SK-N-SH (cell line): ENCODE measurements around the gene TRMT1. TPM values are rescaled to one million over a fixed set of nuclear protein-coding genes. Genes with fewer than 3 reads are reported as not detected.
A peak's percentile ranks its signal among the peaks of the same experiment; 100 is the strongest.

Experiments used
- CTCF ChIA-PET: fragments of 300-600, 350-600 bp; formaldehyde crosslinking; extraction: SDS; loops from one replicate; lab custom pipeline; 2021; lab: Yijun Ruan, JAX
- POLR2A ChIA-PET: fragments of 350-600 bp; sonication (Branson Sonifier 250); formaldehyde crosslinking; extraction: SDS; loops from one replicate; lab custom pipeline; 2020; ENCODE audit warnings: antibody characterized with exemption, inconsistent platforms; lab: Yijun Ruan, JAX
- DNase-seq: peaks from one replicate; pipeline ENCODE4 v3.0.0; 2012
- H2AFZ ChIP-seq: fragments of 200-600 bp; sonication (generic); 2 replicates; pipeline ENCODE4 v1.8.1; 2016; ENCODE audit warnings: antibody characterized with exemption, mild to moderate bottlenecking, low read depth
- H3F3A ChIP-seq: fragments of 200-600 bp; sonication (generic); replicated peaks from 2 replicates; pipeline ENCODE3; 2016; ENCODE audit warnings: antibody characterized with exemption, mild to moderate bottlenecking; ENCODE audit not compliant: insufficient read depth
- H3K27ac ChIP-seq, 2 experiments: fragments of 200-500 bp in 1 of 2; fragments of 200-600 bp in 1 of 2; sonication (Bioruptor generic) in 1 of 2; sonication (generic), shearing (Covaris generic) in 1 of 2; 2 replicates each; pipeline versions ENCODE4 v1.5.1 to v1.6.1; 2014 to 2016; ENCODE audit warnings: low read depth in 2 of 2, inconsistent platforms in 1 of 2, low read length in 1 of 2, mild to moderate bottlenecking in 1 of 2, mixed read lengths in 1 of 2
- H3K27me3 ChIP-seq: fragments of 200-600 bp; sonication (generic), shearing (Covaris generic); 2 replicates; pipeline ENCODE4 v1.6.1; 2016; ENCODE audit warnings: mixed run types; ENCODE audit not compliant: insufficient read depth
- H3K36me3 ChIP-seq, 2 experiments: fragments of 200-500 bp in 1 of 2; fragments of 200-600 bp in 1 of 2; sonication (Bioruptor generic) in 1 of 2; sonication (generic) in 1 of 2; replicated peaks in 1 of 2; 2 replicates each; pipeline versions ENCODE3 to v1.5.1; 2014 to 2016; ENCODE audit warnings: low read length in 1 of 2, mild to moderate bottlenecking in 1 of 2; ENCODE audit not compliant: insufficient read depth in 2 of 2, control insufficient read depth in 1 of 2
- H3K4me1 ChIP-seq, 2 experiments: fragments of 200-500 bp in 1 of 2; fragments of 200-600 bp in 1 of 2; sonication (Bioruptor generic) in 1 of 2; sonication (generic), shearing (Covaris generic) in 1 of 2; 2 replicates each; pipeline versions ENCODE4 v1.5.1 to v1.6.1; 2014 to 2016; ENCODE audit warnings: low read depth in 1 of 2, low read length in 1 of 2, mixed run types in 1 of 2; ENCODE audit not compliant: insufficient read depth in 2 of 2, control insufficient read depth in 1 of 2
- H3K4me2 ChIP-seq: fragments of 200-600 bp; sonication (generic), shearing (Covaris generic); 2 replicates; pipeline ENCODE4 v1.6.1; 2017; ENCODE audit warnings: mixed run types
- H3K4me3 ChIP-seq, 2 experiments: fragments of 200-500 bp in 1 of 2; fragments of 200-600 bp in 1 of 2; sonication (Bioruptor generic) in 1 of 2; sonication (generic), shearing (Covaris generic) in 1 of 2; 2 replicates each; pipeline versions ENCODE4 v1.5.1 to v1.8.1; 2014 to 2016; ENCODE audit warnings: low read depth in 2 of 2, inconsistent platforms in 1 of 2, low read length in 1 of 2, mild to moderate bottlenecking in 1 of 2, mixed read lengths in 1 of 2, moderate library complexity in 1 of 2
- H3K79me2 ChIP-seq: fragments of 200-600 bp; sonication (generic); 2 replicates; pipeline ENCODE4 v1.8.1; 2017; ENCODE audit warnings: mild to moderate bottlenecking; ENCODE audit not compliant: insufficient read depth
- H3K9ac ChIP-seq: fragments of 200-600 bp; sonication (generic); 2 replicates; pipeline ENCODE4 v1.6.1; 2017; ENCODE audit warnings: mixed run types
- H3K9me2 ChIP-seq: fragments of 200-600 bp; sonication (generic); 2 replicates; pipeline ENCODE4 v1.6.1; 2017; ENCODE audit warnings: mixed run types
- H3K9me3 ChIP-seq: fragments of 200-600 bp; sonication (generic); 2 replicates; pipeline ENCODE4 v1.6.1; 2017; ENCODE audit warnings: mixed run types, mild to moderate bottlenecking, moderate library complexity
- H4K20me1 ChIP-seq: fragments of 200-600 bp; sonication (generic); 2 replicates; pipeline ENCODE4 v1.6.1; 2017; ENCODE audit warnings: mild to moderate bottlenecking, mixed run types; ENCODE audit not compliant: insufficient read depth
- CTCF ChIP-seq: fragments of 200-600 bp; sonication (generic); IDR thresholded peaks from 2 replicates; pipeline ENCODE4 v1.6.1; 2017; ENCODE audit warnings: antibody characterized with exemption, mild to moderate bottlenecking, moderate library complexity
- FOXM1 ChIP-seq: IDR thresholded peaks from 2 replicates; pipeline ENCODE4 v1.4.0; 2012; ENCODE audit warnings: low read depth, mild to moderate bottlenecking
- GABPA ChIP-seq: IDR thresholded peaks from 2 replicates; pipeline ENCODE4 v1.4.0; 2012; ENCODE audit warnings: low read depth, mild to moderate bottlenecking
- JUND ChIP-seq: IDR thresholded peaks from 2 replicates; pipeline ENCODE4 v1.4.0; 2012
- MAX ChIP-seq: IDR thresholded peaks from 2 replicates; pipeline ENCODE4 v1.4.0; 2012; ENCODE audit warnings: low read depth
- MEF2A ChIP-seq: IDR thresholded peaks from 2 replicates; pipeline ENCODE4 v1.4.0; 2012; ENCODE audit warnings: low read depth, borderline replicate concordance
- MXI1 ChIP-seq: IDR thresholded peaks from 2 replicates; pipeline ENCODE4 v1.6.1; 2012; ENCODE audit warnings: mild to moderate bottlenecking, low read depth, low read length, improper control_type of control experiment
- NFIC ChIP-seq: IDR thresholded peaks from 2 replicates; pipeline ENCODE4 v1.4.0; 2012; ENCODE audit warnings: borderline replicate concordance
- NRF1 ChIP-seq: IDR thresholded peaks from 2 replicates; pipeline ENCODE4 v1.6.1; 2012; ENCODE audit warnings: low read depth, mild to moderate bottlenecking, low read length
- PBX3 ChIP-seq: IDR thresholded peaks from 2 replicates; pipeline ENCODE4; 2012
- POLR2AphosphoS5 ChIP-seq: IDR thresholded peaks from 2 replicates; pipeline ENCODE4 v1.6.1; 2012; ENCODE audit warnings: low read depth, low read length
- RCOR1 ChIP-seq: fragments of 150-350 bp; IDR thresholded peaks from 2 replicates; pipeline ENCODE4 v1.6.1; 2017; ENCODE audit warnings: antibody characterized with exemption, low read length
- RXRA ChIP-seq: IDR thresholded peaks from 2 replicates; pipeline ENCODE4 v1.4.0; 2012; ENCODE audit warnings: low read depth, mild to moderate bottlenecking, borderline replicate concordance
- TCF12 ChIP-seq: IDR thresholded peaks from 2 replicates; pipeline ENCODE4 v1.4.0; 2012
- TEAD4 ChIP-seq: IDR thresholded peaks from 2 replicates; pipeline ENCODE4 v1.4.0; 2012; ENCODE audit warnings: mild to moderate bottlenecking, borderline replicate concordance; ENCODE audit not compliant: insufficient read depth
- ZBTB33 ChIP-seq: IDR thresholded peaks from 2 replicates; pipeline ENCODE4 v1.4.0; 2012; ENCODE audit warnings: low read depth, borderline replicate concordance
- WGBS: methylation state at CpG from one replicate; pipeline ENCODE4 v1.1.6; 2017; ENCODE audit warnings: low lambda C conversion rate; 5-methylcytosine and 5-hydroxymethylcytosine counted together
- polyA plus RNA-seq, 3 experiments: library from polyadenylated mRNA; depleted of rRNA; stranded (reverse); fragments of >200 nt; gene quantifications; 2 replicates each; pipeline ENCODE4 v1.2.3, GENCODE V29; 2012

TRMT1 gene
- polyA plus RNA-seq, 1 of the 3 experiments (the other 2 are of a cell fraction), result 64.9 TPM

GRCh38 chr19:13090511-13091231 lies 25.9 kb downstream of the TRMT1 start:
- Histone ChIP-seq H4K20me1 (no peaks in the 10 kb centered on the region), H3K9me3 (no peaks in the 10 kb centered on the region), H3K79me2 (no peaks in the 10 kb centered on the region), H3K9me2 (no peaks in the 10 kb centered on the region), H3K4me2 (no peak overlapping the region; the same call in 1 of the 2 replicates), H3F3A (no peaks in the 10 kb centered on the region), H3K27ac (peak overlapping the region; percentile 79 to 99), H3K9ac (peak overlapping the region; percentile 43; the same call in 1 of the 2 replicates), H3K36me3 (peaks cover 0 to 17% of the 10 kb centered on the region in 2 experiments), H3K4me1 (peaks cover 19 to 68% of the 10 kb centered on the region in 2 experiments), H2AFZ (no peak overlapping the region), H3K4me3 (no peak overlapping the region), H3K27me3 (no peaks in the 10 kb centered on the region)
- WGBS, result 80% methylated on average over 1 of the region's 10 CpGs
- TF ChIP-seq NFIC (no peak), PBX3 (no peak), RCOR1 (no peak), ZBTB33 (no peak), TCF12 (no peak), MXI1 (no peak), CTCF (no peak)
- CTCF ChIA-PET, result interaction anchor here (0.9 to 9.2 kb wide), 7 partner anchors 14 to 807 kb away, joined by 3 to 603 read pairs (median 76); partner anchors contain the start of genes DAND5 and LYL1
- POLR2A ChIA-PET, result interaction anchor here (0.8 to 1.7 kb wide), 4 partner anchors 13 to 153 kb away, joined by 3 to 6 read pairs (median 4); no protein-coding TSS in a partner anchor
- DNase-seq, result peak; percentile 57

GRCh38 chr19:13089857-13090507 lies 26.6 kb downstream of the TRMT1 start:
- no peak for DNase-seq
- H4K20me1 ChIP-seq, result no peaks in the 10 kb centered on the region
- no peaks in the 10 kb centered on the region for H3K27me3 ChIP-seq
- CTCF ChIA-PET, result interaction anchor here (1.0 to 9.2 kb wide), 4 partner anchors 15 to 807 kb away, joined by 3 to 603 read pairs (median 291); partner anchors contain the start of genes DAND5 and LYL1
- WGBS, result 93% methylated on average over 12 of the region's 12 CpGs
- POLR2A ChIA-PET, result no interaction called here
- no peak overlapping the region for H3K4me3 ChIP-seq
- TF ChIP-seq TEAD4 (no peak), GABPA (no peak), FOXM1 (no peak), NRF1 (no peak), RXRA (no peak), MEF2A (no peak), JUND (no peak), MAX (no peak), CTCF (no peak), ZBTB33 (no peak), POLR2AphosphoS5 (no peak)
- TF ChIP-seq, all 33 proteins: peak for 0
- Histone ChIP-seq H3K79me2 (no peaks in the 10 kb centered on the region), H3F3A (no peaks in the 10 kb centered on the region), H3K9me3 (no peaks in the 10 kb centered on the region), H3K36me3 (peaks cover 0 to 22% of the 10 kb centered on the region in 2 experiments), H3K9me2 (no peaks in the 10 kb centered on the region), H2AFZ (no peak overlapping the region), H3K4me1 (peaks cover 19 to 63% of the 10 kb centered on the region in 2 experiments), H3K4me2 (no peak overlapping the region; the same call in 1 of the 2 replicates), H3K27ac (peak overlapping the region; percentile 79 to 99; a peak in 3 of 4 replicates), H3K9ac (no peak overlapping the region)
